ENCODE results near the gene PLAGL1. TPM values are rescaled to one million over a fixed set of nuclear protein-coding genes. Genes with fewer than 3 reads are reported as not detected.

PLAGL1 gene
- total RNA-seq, 1 donor from 2014 or later = 10.9 TPM

DNA sequence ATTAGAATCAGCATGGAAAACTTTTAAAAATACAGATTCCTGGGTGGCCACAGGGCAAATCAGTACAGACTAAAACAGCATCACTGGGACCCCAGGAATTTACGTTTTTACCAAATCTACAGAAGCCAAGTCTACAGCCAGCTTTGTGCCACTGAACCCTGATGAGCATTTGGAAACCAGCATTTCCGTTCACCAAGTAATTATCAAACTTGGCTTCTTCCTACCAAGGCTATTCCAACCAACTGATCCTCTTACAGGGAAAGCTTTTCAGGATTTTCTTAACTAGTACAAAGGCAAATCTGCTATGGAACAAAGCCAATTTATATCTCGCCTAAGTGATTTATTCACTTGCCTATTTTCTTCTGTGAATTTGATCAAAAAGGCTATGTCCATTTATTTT lies 47.0 kb downstream of the PLAGL1 start:
- TF ChIP-seq CTCF (IDR thresholded peaks at IDR 0.05; ENCODE audit: insufficient read depth, low read length, poor library complexity, severe bottlenecking) = no peak
- DNase-seq (ENCODE audit: low read depth) = no peak
- Histone ChIP-seq H3K36me3 (ENCODE audit: control insufficient read depth, insufficient read depth, low read length) (no peaks in the 10 kb centered on the region), H3K27me3 (ENCODE audit: control insufficient read depth, insufficient read depth, low read length) (no peaks in the 10 kb centered on the region), H3K4me3 (ENCODE audit: low read depth, low read length) (no peak overlapping the region)

DNA sequence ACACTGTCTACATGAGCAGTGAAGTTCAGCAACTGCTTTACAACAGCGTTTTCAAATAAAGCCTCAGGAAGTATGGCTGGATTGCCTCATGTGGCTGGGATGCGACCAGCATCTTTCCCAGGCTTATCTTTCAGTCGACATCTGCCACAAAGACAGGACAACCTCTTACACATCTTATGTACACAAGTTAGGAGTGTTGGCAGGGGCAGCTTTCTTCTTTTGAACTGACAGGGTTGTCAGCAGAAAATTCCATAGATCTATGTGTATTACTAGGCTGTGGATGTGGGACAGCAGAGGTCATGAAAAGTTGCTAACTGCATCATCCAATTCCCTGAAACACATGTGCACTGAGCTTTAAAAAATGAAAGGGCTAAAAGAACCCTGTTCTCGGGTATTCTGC lies 48.1 kb downstream of the PLAGL1 start:
- no peak for TF ChIP-seq CTCF (IDR thresholded peaks at IDR 0.05; ENCODE audit: insufficient read depth, low read length, poor library complexity, severe bottlenecking)
- Histone ChIP-seq H3K4me3 (ENCODE audit: low read depth, low read length) (no peak overlapping the region), H3K27me3 (ENCODE audit: control insufficient read depth, insufficient read depth, low read length) (no peaks in the 10 kb centered on the region), H3K36me3 (ENCODE audit: control insufficient read depth, insufficient read depth, low read length) (no peaks in the 10 kb centered on the region)
- DNase-seq (ENCODE audit: low read depth) = no peak

- TF ChIP-seq CTCF (IDR thresholded peaks at IDR 0.05; ENCODE audit: insufficient read depth, low read length, poor library complexity, severe bottlenecking) = no peak
- Histone ChIP-seq H3K4me3 (ENCODE audit: low read depth, low read length) (no peak overlapping the region), H3K36me3 (ENCODE audit: control insufficient read depth, insufficient read depth, low read length) (no peaks in the 10 kb centered on the region), H3K27me3 (ENCODE audit: control insufficient read depth, insufficient read depth, low read length) (no peaks in the 10 kb centered on the region)
- DNase-seq (ENCODE audit: low read depth) = no peak
Observed at GRCh38 chr6:143958839-143959399, 49.1 kb downstream of the PLAGL1 start.

DNA sequence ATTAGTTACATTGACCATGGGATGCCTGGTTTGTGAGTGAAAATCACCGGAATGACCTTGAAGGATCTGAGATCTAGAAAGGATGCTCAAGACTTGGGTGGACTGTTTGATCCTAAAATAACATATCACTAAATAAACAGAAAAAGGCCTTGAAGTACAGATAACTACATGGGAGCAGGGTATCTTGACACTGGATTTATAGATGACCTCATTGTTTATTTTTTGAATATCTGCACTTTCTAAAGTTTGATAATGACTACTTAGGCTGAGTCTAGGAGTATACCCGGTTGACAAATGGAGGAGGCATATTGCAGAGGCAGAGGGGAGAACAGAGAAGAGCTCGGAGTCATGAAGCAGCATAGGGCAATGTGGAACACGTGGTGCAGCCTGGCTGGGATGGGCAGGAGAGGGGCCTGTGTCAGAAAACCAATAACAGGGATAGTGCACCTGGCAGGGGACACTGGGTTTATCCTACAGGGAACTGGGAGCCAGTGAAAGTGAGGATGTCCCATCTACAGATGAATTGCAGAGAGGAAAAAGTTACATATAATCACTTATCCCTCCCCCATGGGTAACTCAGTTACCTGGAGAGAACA lies 50.3 kb downstream of the PLAGL1 start:
- TF ChIP-seq CTCF (IDR thresholded peaks at IDR 0.05; ENCODE audit: insufficient read depth, low read length, poor library complexity, severe bottlenecking) = no peak
- Histone ChIP-seq H3K36me3 (ENCODE audit: control insufficient read depth, insufficient read depth, low read length) (no peaks in the 10 kb centered on the region), H3K4me3 (ENCODE audit: low read depth, low read length) (no peak overlapping the region), H3K27me3 (ENCODE audit: control insufficient read depth, insufficient read depth, low read length) (no peaks in the 10 kb centered on the region)
- DNase-seq (ENCODE audit: low read depth) = no peak

- no peak overlapping the region for H3K4me3 ChIP-seq (ENCODE audit: low read depth, low read length)
- H3K36me3 ChIP-seq (ENCODE audit: control insufficient read depth, insufficient read depth, low read length) = no peaks in the 10 kb centered on the region
- no peak for DNase-seq (ENCODE audit: low read depth)
- no peak for TF ChIP-seq CTCF (IDR thresholded peaks at IDR 0.05; ENCODE audit: insufficient read depth, low read length, poor library complexity, severe bottlenecking)
- no peaks in the 10 kb centered on the region for H3K27me3 ChIP-seq (ENCODE audit: control insufficient read depth, insufficient read depth, low read length)
Observed at GRCh38 chr6:143955971-143956370, 52.1 kb downstream of the PLAGL1 start.

DNA sequence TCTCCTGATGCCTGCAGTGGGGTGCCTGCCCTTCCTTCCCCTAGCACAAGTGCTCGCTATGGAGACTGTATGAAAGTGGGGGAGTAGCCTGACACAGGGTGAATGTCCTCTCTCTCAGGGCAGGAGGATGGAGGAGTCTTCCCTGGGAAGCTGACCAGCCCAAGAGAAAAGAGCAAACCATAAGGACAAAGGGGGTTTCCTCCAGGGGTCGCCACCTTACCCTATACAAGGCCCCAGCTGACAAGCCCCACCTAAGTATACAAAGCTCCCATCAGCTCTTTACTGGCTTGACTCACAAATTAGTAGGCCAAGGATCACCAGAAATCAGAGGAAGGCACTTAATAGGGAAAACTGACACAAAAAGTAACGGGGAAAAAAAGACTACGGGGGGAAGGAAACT lies 54.1 kb downstream of the PLAGL1 start:
- no peak overlapping the region for H3K4me3 ChIP-seq (ENCODE audit: low read depth, low read length)
- no peak for DNase-seq (ENCODE audit: low read depth)
- H3K36me3 ChIP-seq (ENCODE audit: control insufficient read depth, insufficient read depth, low read length) = no peaks in the 10 kb centered on the region
- no peaks in the 10 kb centered on the region for H3K27me3 ChIP-seq (ENCODE audit: control insufficient read depth, insufficient read depth, low read length)
- TF ChIP-seq CTCF (IDR thresholded peaks at IDR 0.05; ENCODE audit: insufficient read depth, low read length, poor library complexity, severe bottlenecking) = no peak

Measured in kidney epithelial cell (primary cell).